AG04450 (cell line): ENCODE data around the gene METTL26. TPM values are rescaled to one million over a fixed set of nuclear protein-coding genes. Genes with fewer than 3 reads are reported as not detected.
A peak's percentile ranks its signal among the peaks of the same experiment; 100 is the strongest.

Experiments used
- CTCF ChIA-PET: fragments of 300-600, 350-600 bp; formaldehyde crosslinking; extraction: SDS; loops from one replicate; lab custom pipeline; 2022; ENCODE audit warnings: antibody characterized with exemption, inconsistent platforms; lab: Charles Lee
- POLR2A ChIA-PET: fragments of 350-600 bp; formaldehyde crosslinking; extraction: SDS; loops from one replicate; lab custom pipeline; 2021; ENCODE audit warnings: antibody characterized with exemption, inconsistent platforms; lab: Yijun Ruan, JAX
- DNase-seq: peaks from one replicate; pipeline ENCODE4 v3.0.0-alpha.2; 2011; ENCODE audit warnings: low read depth, low spot score
- H3K27ac ChIP-seq: one replicate; pipeline ENCODE4 v1.5.1; 2012; ENCODE audit warnings: low read depth, low read length, control low read depth
- H3K27me3 ChIP-seq: one replicate; pipeline ENCODE4 v1.6.0; 2012; ENCODE audit warnings: low read length; ENCODE audit not compliant: control insufficient read depth, insufficient read depth
- H3K4me3 ChIP-seq: 2 replicates; pipeline ENCODE4 v1.5.1; 2011; ENCODE audit warnings: mild to moderate bottlenecking, low read depth, low read length, control low read depth
- H3K9me3 ChIP-seq: 2 replicates; pipeline ENCODE4 v1.5.1; 2012; ENCODE audit warnings: low read length; ENCODE audit not compliant: control insufficient read depth, insufficient read depth
- polyA plus RNA-seq: library from polyadenylated mRNA; depleted of rRNA; stranded (reverse); fragments of >200 nt; gene quantifications from 2 replicates; pipeline ENCODE4 v1.2.3, GENCODE V29; 2011
- TF ChIP-seq, protein P1 (sequence below): IDR thresholded peaks from 2 replicates; pipeline ENCODE4 v1.5.1; 2011; ENCODE audit warnings: low read depth, low read length, control low read depth, inconsistent platforms

The METTL26 gene
- polyA plus RNA-seq, 1 experiment, result 58.3 TPM

DNA sequence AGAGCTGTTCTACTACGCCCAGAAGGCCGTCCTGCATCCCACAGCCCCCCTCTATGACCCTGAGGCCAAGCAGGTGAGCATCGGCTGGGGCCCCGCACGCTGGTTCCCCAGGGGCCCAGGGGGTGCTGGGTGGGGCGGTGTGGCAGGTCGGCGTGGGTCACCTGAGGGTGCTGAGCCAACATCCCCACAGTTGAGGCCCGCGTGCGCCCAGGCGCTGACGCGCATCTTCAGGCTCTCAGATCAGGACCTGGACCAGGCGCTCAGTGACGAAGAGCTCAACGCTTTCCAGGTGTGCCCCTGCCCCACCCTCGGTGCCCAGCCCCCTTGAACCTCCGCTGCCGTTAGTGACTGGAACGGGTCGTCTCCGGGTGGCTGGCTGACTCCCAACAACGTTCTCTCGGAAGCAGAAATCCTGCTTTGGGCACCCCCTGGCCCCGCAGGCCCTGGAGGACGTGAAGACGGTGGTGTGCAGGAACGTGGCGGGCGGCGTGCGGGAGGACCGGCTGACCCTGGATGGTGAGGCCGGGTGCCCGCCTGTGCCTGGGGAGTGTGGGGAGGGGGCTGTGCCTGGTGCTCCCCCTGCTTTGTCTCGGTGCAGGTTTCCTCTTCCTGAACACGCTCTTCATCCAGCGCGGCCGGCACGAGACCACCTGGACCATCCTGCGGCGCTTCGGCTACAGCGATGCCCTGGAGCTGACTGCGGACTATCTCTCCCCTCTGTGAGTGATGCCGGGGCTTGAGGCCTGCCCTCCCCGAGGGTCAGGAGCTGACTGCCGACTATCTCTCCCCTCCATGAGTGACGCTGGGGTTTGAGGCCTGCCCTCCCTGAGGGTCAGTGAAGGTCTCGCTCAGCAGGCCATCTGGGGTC, 34.6 kb upstream of the METTL26 start:
- TF ChIP-seq, protein P1, sequence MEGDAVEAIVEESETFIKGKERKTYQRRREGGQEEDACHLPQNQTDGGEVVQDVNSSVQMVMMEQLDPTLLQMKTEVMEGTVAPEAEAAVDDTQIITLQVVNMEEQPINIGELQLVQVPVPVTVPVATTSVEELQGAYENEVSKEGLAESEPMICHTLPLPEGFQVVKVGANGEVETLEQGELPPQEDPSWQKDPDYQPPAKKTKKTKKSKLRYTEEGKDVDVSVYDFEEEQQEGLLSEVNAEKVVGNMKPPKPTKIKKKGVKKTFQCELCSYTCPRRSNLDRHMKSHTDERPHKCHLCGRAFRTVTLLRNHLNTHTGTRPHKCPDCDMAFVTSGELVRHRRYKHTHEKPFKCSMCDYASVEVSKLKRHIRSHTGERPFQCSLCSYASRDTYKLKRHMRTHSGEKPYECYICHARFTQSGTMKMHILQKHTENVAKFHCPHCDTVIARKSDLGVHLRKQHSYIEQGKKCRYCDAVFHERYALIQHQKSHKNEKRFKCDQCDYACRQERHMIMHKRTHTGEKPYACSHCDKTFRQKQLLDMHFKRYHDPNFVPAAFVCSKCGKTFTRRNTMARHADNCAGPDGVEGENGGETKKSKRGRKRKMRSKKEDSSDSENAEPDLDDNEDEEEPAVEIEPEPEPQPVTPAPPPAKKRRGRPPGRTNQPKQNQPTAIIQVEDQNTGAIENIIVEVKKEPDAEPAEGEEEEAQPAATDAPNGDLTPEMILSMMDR, result no peak
- DNase-seq, result no peak
- H3K27me3 ChIP-seq, result no peaks in the 10 kb centered on the region
- H3K4me3 ChIP-seq, result no peak overlapping the region
- H3K9me3 ChIP-seq, result no peaks in the 10 kb centered on the region; the same call in 1 of the 2 replicates
- POLR2A ChIA-PET, result no interaction called here
- CTCF ChIA-PET, result interaction anchor here (0.6 kb wide), 1 partner anchor 236 kb away, joined by 3 read pairs; no protein-coding TSS in a partner anchor
- no peak overlapping the region for H3K27ac ChIP-seq

DNA sequence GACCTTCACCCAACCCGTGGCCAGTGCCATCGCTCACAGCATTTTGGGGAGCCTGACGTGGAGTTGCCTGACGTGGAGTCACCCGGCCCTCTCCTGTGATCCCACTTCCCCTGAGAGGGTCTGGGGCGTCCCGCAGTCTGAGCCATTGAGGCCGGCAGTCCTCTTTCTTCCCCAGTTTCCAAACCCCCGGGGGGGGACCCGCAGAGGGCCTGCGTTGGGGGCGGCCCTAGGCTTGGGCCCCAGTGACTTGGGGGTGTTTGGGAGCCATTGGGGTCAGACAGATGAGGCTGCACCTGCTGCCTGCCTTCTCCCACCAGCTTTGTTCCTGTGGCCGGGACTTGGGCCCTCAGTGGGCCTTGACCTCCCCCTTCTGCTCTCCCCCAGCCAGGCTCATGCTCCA, 33.6 kb upstream of the METTL26 start:
- Histone ChIP-seq H3K27me3 (no peaks in the 10 kb centered on the region), H3K27ac (no peak overlapping the region), H3K9me3 (no peaks in the 10 kb centered on the region; the same call in 1 of the 2 replicates), H3K4me3 (peak overlapping the region; percentile 81; the same call in 1 of the 2 replicates)
- no peak for DNase-seq
- CTCF ChIA-PET, result no interaction called here
- POLR2A ChIA-PET, result no interaction called here
- TF ChIP-seq, protein P1, result no peak

DNA sequence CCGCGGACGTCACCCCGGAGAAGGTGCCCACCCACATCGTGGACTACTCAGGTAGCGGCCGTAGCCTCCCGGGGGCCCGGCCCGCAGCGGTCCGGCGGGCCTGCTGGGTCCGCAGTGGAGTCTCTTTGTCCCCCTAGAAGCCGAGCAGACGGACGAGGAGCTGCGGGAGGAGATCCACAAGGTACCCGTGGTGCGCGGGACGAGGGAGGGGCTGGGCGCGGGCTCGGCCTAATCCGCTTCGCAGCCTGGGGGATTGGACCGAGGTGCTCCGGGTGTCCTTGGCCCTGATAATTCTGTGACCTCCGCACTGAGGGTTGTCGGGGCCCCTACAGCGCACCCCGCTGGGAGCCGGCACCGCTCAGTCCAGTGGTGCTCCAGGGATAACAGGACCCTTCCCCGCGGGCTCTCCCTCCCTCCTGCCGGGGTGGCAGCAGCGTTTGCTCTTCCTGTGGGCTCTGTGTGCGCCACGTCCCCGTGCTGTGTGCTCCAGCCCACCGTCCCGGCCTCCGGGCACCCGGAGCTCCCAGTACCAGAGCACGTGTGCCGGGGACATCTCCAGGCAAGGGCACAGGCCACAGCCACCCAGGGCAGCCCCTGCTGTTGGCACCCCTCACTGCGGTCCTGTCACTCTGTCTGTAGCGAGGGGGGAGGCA, 32.5 kb upstream of the METTL26 start:
- Histone ChIP-seq H3K27me3 (no peaks in the 10 kb centered on the region), H3K9me3 (no peaks in the 10 kb centered on the region; the same call in 1 of the 2 replicates), H3K27ac (no peak overlapping the region), H3K4me3 (peak overlapping the region; percentile 81)
- no peak for DNase-seq
- ChIA-PET POLR2A (interaction anchor here (0.8 to 1.0 kb wide), 3 partner anchors 10 to 16 kb away, joined by 3 to 4 read pairs (median 4); partner anchors contain the start of genes JMJD8 and STUB1), CTCF (interaction anchor here (0.6 to 1.9 kb wide), 3 partner anchors 13 to 668 kb away, joined by 3 to 5 read pairs (median 4); no protein-coding TSS in a partner anchor)
- TF ChIP-seq, protein P1, result no peak

DNA sequence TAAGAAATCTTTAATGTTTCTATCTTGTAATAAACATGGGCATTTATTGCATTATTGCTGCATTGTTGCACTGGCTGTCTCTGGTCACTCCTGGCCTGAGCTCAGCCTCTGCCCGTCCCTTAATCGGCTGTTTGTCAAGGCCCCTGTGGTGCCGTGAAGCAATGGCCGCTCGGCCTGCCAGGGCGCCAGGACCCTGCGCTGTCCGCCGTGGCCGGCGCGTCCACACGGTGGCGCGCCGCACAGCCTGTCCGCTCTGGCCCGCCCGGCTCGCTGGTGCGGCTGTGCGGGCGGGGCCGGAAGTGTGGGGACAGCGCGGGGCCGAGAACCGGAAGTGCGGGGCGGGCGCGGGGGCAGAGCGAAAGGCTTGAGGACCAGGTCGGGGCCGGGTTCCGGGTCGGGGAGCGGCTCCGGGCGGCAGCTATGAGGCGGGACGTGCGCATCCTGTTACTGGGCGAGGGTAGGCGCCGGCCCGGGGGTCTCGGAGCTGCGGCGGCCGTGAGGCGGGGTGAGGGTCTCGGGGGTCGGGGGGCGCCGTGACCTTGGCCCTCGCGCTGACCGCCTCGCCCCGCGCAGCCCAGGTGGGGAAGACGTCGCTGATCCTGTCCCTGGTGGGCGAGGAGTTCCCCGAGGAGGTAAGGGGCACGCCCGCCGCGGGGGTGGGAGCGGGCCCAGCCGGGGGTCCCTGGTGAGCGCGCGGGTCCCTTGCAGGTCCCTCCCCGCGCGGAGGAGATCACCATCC, 31.8 kb upstream of the METTL26 start, which contains the start of gene RHOT2:
Gene RHOT2 (plus strand): TSS at position 353 of the 739 bp plus-strand sequence. CDS start 68 bp downstream, at position 421.
- no peaks in the 10 kb centered on the region; the same call in 1 of the 2 replicates for H3K9me3 ChIP-seq
- peak; percentile 55 for DNase-seq
- TF ChIP-seq, protein P1, result peak; percentile 63
- no peaks in the 10 kb centered on the region for H3K27me3 ChIP-seq
- POLR2A ChIA-PET, result interaction anchor here (0.6 to 1.5 kb wide), 4 partner anchors 8 to 89 kb away, joined by 3 to 4 read pairs (median 4); partner anchors contain the start of gene STUB1
- CTCF ChIA-PET, result interaction anchor here (0.6 to 1.9 kb wide), 6 partner anchors 8 to 101 kb away, joined by 3 to 5 read pairs (median 4); partner anchors contain the start of gene RHBDL1
- H3K4me3 ChIP-seq, result peak within 1 kb of the TSS; percentile 81
- H3K27ac ChIP-seq, result no peak within 1 kb of the TSS
